Measurements from ENCODE around the gene AP4S1.

DNA sequence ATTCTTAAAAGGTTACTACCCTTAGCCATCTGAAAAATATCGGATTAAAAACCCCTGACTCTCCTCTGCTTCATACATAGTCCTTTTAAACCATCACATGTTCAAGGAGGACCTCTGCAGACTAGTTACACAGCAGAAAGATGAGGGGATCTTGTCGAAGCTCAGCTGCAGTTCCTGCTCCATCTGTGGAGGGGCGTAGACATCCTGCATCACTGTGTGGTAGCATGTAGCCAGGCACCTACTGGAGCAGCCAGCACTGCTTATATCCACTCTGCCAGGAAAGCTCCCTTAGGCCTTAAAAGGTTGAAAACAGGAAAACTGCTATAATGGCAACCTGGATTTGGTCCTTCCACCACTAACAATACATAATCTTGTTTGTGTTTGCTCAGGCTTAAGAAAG, 58.3 kb downstream of the AP4S1 start:
- TF ChIP-seq, protein P1, sequence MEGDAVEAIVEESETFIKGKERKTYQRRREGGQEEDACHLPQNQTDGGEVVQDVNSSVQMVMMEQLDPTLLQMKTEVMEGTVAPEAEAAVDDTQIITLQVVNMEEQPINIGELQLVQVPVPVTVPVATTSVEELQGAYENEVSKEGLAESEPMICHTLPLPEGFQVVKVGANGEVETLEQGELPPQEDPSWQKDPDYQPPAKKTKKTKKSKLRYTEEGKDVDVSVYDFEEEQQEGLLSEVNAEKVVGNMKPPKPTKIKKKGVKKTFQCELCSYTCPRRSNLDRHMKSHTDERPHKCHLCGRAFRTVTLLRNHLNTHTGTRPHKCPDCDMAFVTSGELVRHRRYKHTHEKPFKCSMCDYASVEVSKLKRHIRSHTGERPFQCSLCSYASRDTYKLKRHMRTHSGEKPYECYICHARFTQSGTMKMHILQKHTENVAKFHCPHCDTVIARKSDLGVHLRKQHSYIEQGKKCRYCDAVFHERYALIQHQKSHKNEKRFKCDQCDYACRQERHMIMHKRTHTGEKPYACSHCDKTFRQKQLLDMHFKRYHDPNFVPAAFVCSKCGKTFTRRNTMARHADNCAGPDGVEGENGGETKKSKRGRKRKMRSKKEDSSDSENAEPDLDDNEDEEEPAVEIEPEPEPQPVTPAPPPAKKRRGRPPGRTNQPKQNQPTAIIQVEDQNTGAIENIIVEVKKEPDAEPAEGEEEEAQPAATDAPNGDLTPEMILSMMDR (IDR thresholded peaks at IDR 0.05; ENCODE audit: low read depth, low read length, poor library complexity, severe bottlenecking): no peak
- TF ChIP-seq EZH2phosphoT487 (IDR thresholded peaks at IDR 0.05; ENCODE audit: borderline replicate concordance, low read length): no peak
